Endothelial cell of umbilical vein (primary cell): ENCODE measurements around the gene ABI3BP. TPM values are rescaled to one million over a fixed set of nuclear protein-coding genes. Genes with fewer than 3 reads are reported as not detected.

Experiments
- BruUV-seq: library from RNA; stranded (reverse); fragments of 400-500 nt; replicated peaks from 2 replicates; lab custom pipeline; 2021; lab: Mats Ljungman, UMichigan
- CTCF ChIA-PET: fragments of 300-600, 350-600 bp; sonication (Branson Sonifier 250); formaldehyde crosslinking; loops from one replicate; lab custom pipeline; 2021; ENCODE audit warnings: antibody characterized with exemption, inconsistent platforms; lab: Charles Lee
- POLR2A ChIA-PET: fragments of 300-600, 350-600 bp; sonication (Branson Sonifier 250); formaldehyde crosslinking; loops from one replicate; lab custom pipeline; 2021; ENCODE audit warnings: antibody characterized with exemption, inconsistent platforms; lab: Charles Lee
- DNase-seq: peaks from one replicate; pipeline ENCODE4 v3.0.0-alpha.2; 2011; ENCODE audit warnings: low read depth, low spot score
- FAIRE-seq: peaks from 2 replicates; lab custom pipeline; 2011; peaks lifted over from hg19 to GRCh38; lab: Jason Lieb, UNC
- H2AFZ ChIP-seq: 2 replicates; pipeline ENCODE4 v1.6.0; 2012; ENCODE audit warnings: low read depth, low read length, control low read depth, inconsistent platforms
- H3K27ac ChIP-seq: 2 replicates; pipeline ENCODE4 v1.5.1; 2011; ENCODE audit warnings: low read depth, mild to moderate bottlenecking, control low read depth, low read length, moderate library complexity; ENCODE audit not compliant: insufficient read depth
- H3K27me3 ChIP-seq, 2 experiments: 2 replicates each; pipeline versions ENCODE4 v1.6.0 to v1.6.1; 2011; ENCODE audit warnings: low read length in 2 of 2, mixed read lengths in 1 of 2; ENCODE audit not compliant: control insufficient read depth in 2 of 2, insufficient read depth in 2 of 2
- H3K36me3 ChIP-seq, 2 experiments: 2 replicates in 1 of 2; 3 replicates in 1 of 2; pipeline ENCODE4 v1.5.1; 2011; ENCODE audit warnings: low read length in 2 of 2, mild to moderate bottlenecking in 1 of 2, moderate library complexity in 1 of 2; ENCODE audit not compliant: control insufficient read depth in 2 of 2, insufficient read depth in 2 of 2; ENCODE audit errors: extremely low read depth in 1 of 2
- H3K4me1 ChIP-seq: 3 replicates; pipeline ENCODE4 v1.5.1; 2011; ENCODE audit warnings: mild to moderate bottlenecking, low read length; ENCODE audit not compliant: control insufficient read depth, insufficient read depth; ENCODE audit errors: extremely low read depth
- H3K4me2 ChIP-seq: 2 replicates; pipeline ENCODE4 v1.6.1; 2011; ENCODE audit warnings: low read length, control low read depth, mixed read lengths; ENCODE audit not compliant: insufficient read depth
- H3K4me3 ChIP-seq, 3 experiments: fragments of 200-600 bp in 1 of 3; sonication (generic), shearing (Covaris generic) in 1 of 3; replicated peaks in 1 of 3; 2 replicates each; pipeline ENCODE4 v1.5.1; 2011 to 2016; ENCODE audit warnings: control low read depth in 3 of 3, low read length in 3 of 3, mild to moderate bottlenecking in 2 of 3, inconsistent platforms in 1 of 3, low read depth in 1 of 3, moderate library complexity in 1 of 3; ENCODE audit not compliant: insufficient read depth in 1 of 3
- H3K79me2 ChIP-seq: 2 replicates; pipeline ENCODE4 v1.6.0; 2012; ENCODE audit warnings: low read length, inconsistent platforms; ENCODE audit not compliant: control insufficient read depth, insufficient read depth
- H3K9ac ChIP-seq: replicated peaks from 2 replicates; pipeline ENCODE3; 2011; ENCODE audit warnings: low read length, control low read depth; ENCODE audit not compliant: insufficient read depth; ENCODE audit errors: extremely low read depth
- H3K9me1 ChIP-seq: replicated peaks from 3 replicates; pipeline ENCODE4 v1.6.0; 2011; ENCODE audit warnings: mild to moderate bottlenecking, low read length; ENCODE audit not compliant: control insufficient read depth, insufficient read depth; ENCODE audit errors: extremely low read depth
- H3K9me3 ChIP-seq: replicated peaks from 2 replicates; pipeline ENCODE4 v1.5.1; 2012; ENCODE audit warnings: low read length, inconsistent platforms; ENCODE audit not compliant: control insufficient read depth, insufficient read depth
- H4K20me1 ChIP-seq: replicated peaks from 2 replicates; pipeline ENCODE3; 2011; ENCODE audit warnings: mild to moderate bottlenecking, low read length; ENCODE audit not compliant: control insufficient read depth, insufficient read depth; ENCODE audit errors: extremely low read depth
- CTCF ChIP-seq, 2 donors: IDR thresholded peaks; 1 replicate in 1 of 2; 2 replicates in 1 of 2; pipeline ENCODE4 v1.5.1; 2011; ENCODE audit warnings: low read length in 2 of 2, mild to moderate bottlenecking in 2 of 2, moderate library complexity in 2 of 2, control low read depth in 1 of 2, inconsistent platforms in 1 of 2, low read depth in 1 of 2; ENCODE audit not compliant: insufficient read depth in 1 of 2; ENCODE audit errors: extremely low read depth in 1 of 2
- EZH2 ChIP-seq: IDR thresholded peaks from 2 replicates; pipeline ENCODE4 v1.6.1; 2012; ENCODE audit warnings: borderline replicate concordance, low read depth, mild to moderate bottlenecking, moderate library complexity, low read length, inconsistent platforms; ENCODE audit not compliant: severe bottlenecking
- FOS ChIP-seq: IDR thresholded peaks from 2 replicates; pipeline ENCODE4 v1.6.1; 2011; ENCODE audit warnings: mild to moderate bottlenecking, low read length, moderate library complexity, borderline replicate concordance; ENCODE audit not compliant: insufficient read depth
- GATA2 ChIP-seq: IDR thresholded peaks from 2 replicates; pipeline ENCODE4 v1.7.0; 2011; ENCODE audit warnings: low read depth, mild to moderate bottlenecking, moderate library complexity, mixed read lengths, low read length; ENCODE audit not compliant: insufficient read length, insufficient read depth
- JUN ChIP-seq: IDR thresholded peaks from 2 replicates; pipeline ENCODE4 v1.6.1; 2011; ENCODE audit warnings: borderline replicate concordance, low read depth; ENCODE audit not compliant: insufficient read length, insufficient read depth
- MAX ChIP-seq: IDR thresholded peaks from 2 replicates; pipeline ENCODE4 v1.6.1; 2011; ENCODE audit not compliant: insufficient read depth, insufficient read length
- MYC ChIP-seq: IDR thresholded peaks from one replicate; pipeline ENCODE4 v1.6.1; 2011; ENCODE audit warnings: mild to moderate bottlenecking, low read depth, low read length
- POLR2A ChIP-seq: IDR thresholded peaks from 2 replicates; pipeline ENCODE4 v1.6.1; 2012; ENCODE audit warnings: low read depth, mild to moderate bottlenecking, control low read depth, low read length
- POLR2AphosphoS5 ChIP-seq: IDR thresholded peaks from 2 replicates; pipeline ENCODE4 v1.6.1; 2012; ENCODE audit warnings: low read depth, mild to moderate bottlenecking, control low read depth, low read length, moderate library complexity; ENCODE audit not compliant: insufficient read depth
- dilution Hi-C: fragments of 300-500 bp; cut with MboI; formaldehyde crosslinking; loops from one replicate; pipeline ENCODE4 v1.15.0; 2019; ENCODE audit warnings: low sequenced_read_pairs; ENCODE audit not compliant: extremely low pct_ligation_motif_present
- intact Hi-C: fragments of 100-400 bp; cut with micrococcal nuclease; formaldehyde crosslinking; loops from one replicate; pipeline ENCODE4 v1.10.0; 2022
- polyA plus RNA-seq, 4 experiments: library from polyadenylated mRNA; depleted of rRNA in 3 of 4; stranded (reverse) in 3 of 4; unstranded in 1 of 4; fragments of >200 nt; gene quantifications; 2 replicates each; pipeline versions ENCODE4 v1.2.1 to v1.2.3, GENCODE V29; 2011 to 2012; ENCODE audit warnings: missing spikeins in 1 of 4
- total RNA-seq: library from RNA; stranded (reverse); gene quantifications from 2 replicates; pipeline ENCODE4 v1.2.3, GENCODE V29; 2021

The ABI3BP gene
- total and polyA plus RNA-seq, 2 donors (not counting 3 experiments of a cell fraction or from before 2014, with no cell fraction given) = 78.1 to 106 TPM

- Histone ChIP-seq H3K27ac (no peak overlapping the region), H3K4me3 (no peak overlapping the region), H3K4me1 (peaks cover 4% of the 10 kb centered on the region), H3K79me2 (no peaks in the 10 kb centered on the region), H3K4me2 (no peak overlapping the region), H2AFZ (peak overlapping the region; percentile 8), H3K9ac (no peak overlapping the region), H4K20me1 (no peaks in the 10 kb centered on the region), H3K27me3 (no peaks in the 10 kb centered on the region), H3K9me3 (no peaks in the 10 kb centered on the region), H3K9me1 (no peaks in the 10 kb centered on the region), H3K36me3 (no peaks in the 10 kb centered on the region)
- FAIRE-seq = no peak
- dilution Hi-C loops (no loop called here), intact Hi-C loops (no loop called here)
- DNase-seq = peak; percentile 68
- TF ChIP-seq FOS (no peak), POLR2A (no peak), JUN (no peak), POLR2AphosphoS5 (no peak), GATA2 (no peak), MAX (no peak), MYC (no peak), CTCF (IDR thresholded peaks at IDR 0.05; ENCODE audit: extremely low read depth in 1 of 2, insufficient read depth in 1 of 2, low read depth in 1 of 2, low read length in 2 of 2) (no peak), EZH2 (no peak)
- ChIA-PET CTCF (interaction anchor here (0.6 to 1.9 kb wide), 4 partner anchors 28 to 241 kb away, joined by 3 to 16 read pairs (median 4); no protein-coding TSS in a partner anchor), POLR2A (no interaction called here)
- no TSS peak for BruUV-seq
These were observed 38.2 kb downstream of the ABI3BP start for GRCh38 chr3:100954990-100955389.
